AG04449 (cell line): ENCODE data around the gene LRTM2.

Experiments
- CTCF ChIA-PET: fragments of 350-600 bp; formaldehyde crosslinking; extraction: SDS; loops from one replicate; lab custom pipeline; 2021; ENCODE audit warnings: antibody characterized with exemption; lab: Yijun Ruan, JAX
- POLR2A ChIA-PET: fragments of 400-600, 350-600 bp; formaldehyde crosslinking; extraction: SDS; loops from one replicate; lab custom pipeline; 2020; ENCODE audit warnings: antibody characterized with exemption, inconsistent platforms; lab: Yijun Ruan, JAX
- DNase-seq: peaks from one replicate; pipeline ENCODE4 v3.0.0-alpha.2; 2010; ENCODE audit warnings: low read depth, low spot score
- H3K4me3 ChIP-seq: 2 replicates; pipeline ENCODE4 v1.5.1; 2011; ENCODE audit warnings: low read depth, mild to moderate bottlenecking, control low read depth, low read length
- CTCF ChIP-seq: IDR thresholded peaks from one replicate; pipeline ENCODE4 v1.5.1; 2011; ENCODE audit warnings: mild to moderate bottlenecking, moderate library complexity, low read length, control low read depth, inconsistent platforms; ENCODE audit not compliant: insufficient read depth; ENCODE audit errors: missing control alignments

Gene LRTM2

GRCh38 chr12:1865284-1865866 is 45.0 kb downstream of the LRTM2 start:
- no peak for TF ChIP-seq CTCF
- DNase-seq = no peak
- H3K4me3 ChIP-seq = no peak overlapping the region
- ChIA-PET CTCF (no interaction called here), POLR2A (no interaction called here)

GRCh38 chr12:1869145-1869544 is 48.8 kb downstream of the LRTM2 start:
- H3K4me3 ChIP-seq = no peak overlapping the region
- ChIA-PET POLR2A (no interaction called here), CTCF (no interaction called here)
- DNase-seq = no peak
- no peak for TF ChIP-seq CTCF

- no peak for DNase-seq
- ChIA-PET CTCF (no interaction called here), POLR2A (no interaction called here)
- no peak overlapping the region for H3K4me3 ChIP-seq
- TF ChIP-seq CTCF = no peak
These were observed 49.7 kb downstream of the LRTM2 start for GRCh38 chr12:1870086-1870485.

GRCh38 chr12:1870998-1871917 is 50.9 kb downstream of the LRTM2 start:
- CTCF ChIA-PET = no interaction called here
- TF ChIP-seq CTCF = no peak
- no peak overlapping the region for H3K4me3 ChIP-seq
- POLR2A ChIA-PET = no interaction called here
- no peak for DNase-seq

GRCh38 chr12:1872001-1872400 is 51.6 kb downstream of the LRTM2 start:
- no peak for DNase-seq
- TF ChIP-seq CTCF = no peak
- ChIA-PET POLR2A (no interaction called here), CTCF (no interaction called here)
- H3K4me3 ChIP-seq = no peak overlapping the region

- no peak overlapping the region for H3K4me3 ChIP-seq
- ChIA-PET CTCF (no interaction called here), POLR2A (no interaction called here)
- DNase-seq = no peak
- TF ChIP-seq CTCF = no peak
These were observed 52.1 kb downstream of the LRTM2 start for GRCh38 chr12:1872448-1872847.
